Activated T-helper 1 cell treated with anti-CD3 and anti-CD28 coated beads, Interleukin-2, amount 50 U/mL, for 16 hours (primary cell): ENCODE data around the gene TFB1M.

ENCODE experiments used
- DNase-seq, 2 donors: peaks; one replicate each; pipeline ENCODE4 v3.0.0-alpha.2; 2020; ENCODE audit warnings: low read depth in 1 of 2, low spot score in 1 of 2

The TFB1M gene

GRCh38 chr6:155212616-155213380, 101.5 kb downstream of the TFB1M start:
- no peak for DNase-seq

- DNase-seq: no peak
These were observed 102.2 kb downstream of the TFB1M start for GRCh38 chr6:155212106-155212505.

- no peak for DNase-seq
These were observed 107.1 kb downstream of the TFB1M start for GRCh38 chr6:155207223-155207622.
